ENCODE measurements around the gene ACYP2.

The ACYP2 gene

GRCh38 chr2:54330162-54330925, 214.9 kb downstream of the ACYP2 start:
- DNase-seq, result peak; percentile 97

GRCh38 chr2:54330926-54331835, 215.8 kb downstream of the ACYP2 start:
- no peak for DNase-seq

GRCh38 chr2:54332386-54332785, 217.0 kb downstream of the ACYP2 start:
- DNase-seq, result no peak

GRCh38 chr2:54336136-54336976, 220.9 kb downstream of the ACYP2 start:
- DNase-seq, result peak; percentile 15

- no peak for DNase-seq
Observed at GRCh38 chr2:54336977-54337255, 221.5 kb downstream of the ACYP2 start.

- no peak for DNase-seq
Observed at GRCh38 chr2:54341656-54342055, 226.2 kb downstream of the ACYP2 start.

GRCh38 chr2:54342603-54343002, 227.2 kb downstream of the ACYP2 start:
- no peak for DNase-seq

GRCh38 chr2:54347622-54348021, 232.2 kb downstream of the ACYP2 start:
- no peak for DNase-seq

GRCh38 chr2:54348646-54349045, 233.2 kb downstream of the ACYP2 start:
- DNase-seq, result no peak

GRCh38 chr2:54350426-54350825, 235.0 kb downstream of the ACYP2 start:
- no peak for DNase-seq

GRCh38 chr2:54353216-54353615, 237.8 kb downstream of the ACYP2 start:
- no peak for DNase-seq
